Sigmoid colon (tissue), 7 donors: Measurements from ENCODE around the gene CCDC187. TPM values are rescaled to one million over a fixed set of nuclear protein-coding genes. Genes with fewer than 3 reads are reported as not detected.

ENCODE experiments used
- DNase-seq: peaks from one replicate; pipeline ENCODE4 v3.0.0-alpha.2; 2019
- H3K27ac ChIP-seq, 4 donors: fragments of 200-600 bp; sonication (generic); one replicate each; pipeline ENCODE4 v1.5.1; 2016 to 2019; ENCODE audit warnings: mild to moderate bottlenecking in 1 of 4
- H3K27me3 ChIP-seq, 3 donors: fragments of 200-600 bp; sonication (generic); one replicate each; pipeline ENCODE4 v1.5.1; 2019; ENCODE audit warnings: mild to moderate bottlenecking in 1 of 3
- H3K36me3 ChIP-seq, 4 donors: fragments of 200-600 bp; sonication (generic); one replicate each; pipeline ENCODE4 v1.5.1; 2016 to 2019
- H3K4me1 ChIP-seq, 4 donors: fragments of 200-600 bp; sonication (generic); one replicate each; pipeline ENCODE4 v1.5.1; 2017 to 2019
- H3K4me3 ChIP-seq, 4 donors: fragments of 200-600 bp; sonication (generic); one replicate each; pipeline ENCODE4 v1.5.1; 2017 to 2019; ENCODE audit warnings: mild to moderate bottlenecking in 2 of 4, moderate library complexity in 1 of 4
- H3K9me3 ChIP-seq, 4 donors: fragments of 200-600 bp in 3 of 4; sonication (generic) in 3 of 4; one replicate each; pipeline versions ENCODE4 v1.5.1 to v1.6.1; 2013 to 2019
- CTCF ChIP-seq, 4 experiments: fragments of 450-650 bp in 3 of 4; fragments of 200-600 bp in 1 of 4; IDR thresholded peaks; one replicate each; pipeline ENCODE4 v1.5.1; 2016 to 2019; ENCODE audit warnings: antibody characterized with exemption in 4 of 4, mild to moderate bottlenecking in 3 of 4, moderate library complexity in 2 of 4
- EP300 ChIP-seq, 4 donors: sonication (generic); formaldehyde crosslinking; IDR thresholded peaks; one replicate each; pipeline ENCODE4 v1.6.1; 2017; ENCODE audit warnings: antibody characterized with exemption in 4 of 4
- POLR2A ChIP-seq, 2 donors: fragments of 450-650 bp; IDR thresholded peaks; one replicate each; pipeline ENCODE4 v1.6.1; 2016; ENCODE audit warnings: antibody characterized with exemption in 2 of 2, mild to moderate bottlenecking in 2 of 2, moderate library complexity in 2 of 2
- POLR2AphosphoS5 ChIP-seq, 4 donors: sonication (generic); formaldehyde crosslinking; IDR thresholded peaks; one replicate each; pipeline ENCODE4 v1.6.1; 2017; ENCODE audit warnings: antibody characterized with exemption in 4 of 4
- WGBS, 2 donors: extraction: QIAGEN DNeasy Blood & Tissue Kit; methylation state at CpG; one replicate each; pipeline ENCODE4 v1.1.7; 2013; 5-methylcytosine and 5-hydroxymethylcytosine counted together
- intact Hi-C: fragments of 100-400 bp; cut with DNase I; formaldehyde crosslinking; loops from one replicate; pipeline ENCODE4 v1.15.1; 2023
- polyA plus RNA-seq, 3 donors: library from polyadenylated mRNA; stranded (reverse); fragments of 200-250 nt; gene quantifications; one replicate each; pipeline ENCODE4 v1.2.3, GENCODE V29; 2013
- total RNA-seq, 4 donors: library from RNA; depleted of rRNA; stranded (reverse); fragments of >200 nt; gene quantifications; one replicate each; pipeline ENCODE4 v1.1.0, GENCODE V29; 2016
- donor health status: healthy with polysubstance abuse.
- donor health status: Bipolar disorder and iron deficiency.
- donor health status: healthy.

CCDC187 gene
- total and polyA plus RNA-seq, 7 donors, result 0.32 TPM; not detected in 6

DNA sequence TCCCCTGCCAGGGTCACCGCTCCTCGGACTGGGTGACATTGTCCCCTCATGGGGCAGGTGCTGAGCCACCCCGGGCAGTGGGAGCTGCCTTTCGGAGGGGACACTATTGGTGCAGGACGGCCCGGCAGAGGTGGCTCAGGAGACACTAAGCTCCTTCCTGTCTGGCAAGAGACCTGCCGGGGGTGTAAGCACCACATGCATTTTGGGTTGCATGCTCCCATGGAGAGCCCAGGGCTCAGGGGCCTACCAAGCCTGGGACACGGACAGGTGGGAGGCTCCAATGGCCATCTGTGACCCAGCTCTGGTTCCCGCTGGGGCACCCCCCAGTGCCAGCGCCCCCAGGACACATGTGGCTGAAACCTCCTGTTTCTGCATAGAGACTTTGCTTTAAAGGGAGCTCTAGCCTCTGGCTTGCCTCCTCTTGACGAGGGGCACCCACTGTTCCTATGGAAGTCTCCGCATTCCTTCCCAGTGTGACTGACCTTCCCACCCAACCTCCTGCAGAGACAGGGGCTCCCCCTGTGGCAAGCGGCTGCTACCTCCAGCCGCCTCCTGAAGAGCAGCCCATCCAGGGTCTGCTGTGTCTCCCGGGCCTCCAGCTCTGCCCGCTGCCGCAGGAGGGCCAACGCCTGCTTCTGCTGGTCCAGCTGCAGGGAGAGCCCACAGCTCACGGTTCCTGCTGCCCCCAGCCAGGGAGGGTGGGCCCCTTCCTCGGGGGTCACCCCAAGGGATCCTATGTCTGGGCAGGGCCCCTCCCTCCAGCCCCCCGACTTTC lies 28.1 kb downstream of the CCDC187 start:
- 58 to 67% methylated on average over 21 of the region's 21 CpGs for WGBS, 2 donors
- DNase-seq, result no peak
- Histone ChIP-seq H3K36me3 (no peaks in the 10 kb centered on the region), H3K27me3 (peaks cover 0 to 42% (median 2%) of the 10 kb centered on the region in 3 donors), H3K9me3 (no peaks in the 10 kb centered on the region), H3K4me3 (no peak overlapping the region), H3K4me1 (no peaks in the 10 kb centered on the region), H3K27ac (no peak overlapping the region)
- intact Hi-C loops, result no loop called here
- TF ChIP-seq CTCF (IDR thresholded peaks at IDR 0.05) (no peak), EP300 (IDR thresholded peaks at IDR 0.05) (no peak), POLR2A (IDR thresholded peaks at IDR 0.05) (no peak), POLR2AphosphoS5 (IDR thresholded peaks at IDR 0.05) (no peak)

DNA sequence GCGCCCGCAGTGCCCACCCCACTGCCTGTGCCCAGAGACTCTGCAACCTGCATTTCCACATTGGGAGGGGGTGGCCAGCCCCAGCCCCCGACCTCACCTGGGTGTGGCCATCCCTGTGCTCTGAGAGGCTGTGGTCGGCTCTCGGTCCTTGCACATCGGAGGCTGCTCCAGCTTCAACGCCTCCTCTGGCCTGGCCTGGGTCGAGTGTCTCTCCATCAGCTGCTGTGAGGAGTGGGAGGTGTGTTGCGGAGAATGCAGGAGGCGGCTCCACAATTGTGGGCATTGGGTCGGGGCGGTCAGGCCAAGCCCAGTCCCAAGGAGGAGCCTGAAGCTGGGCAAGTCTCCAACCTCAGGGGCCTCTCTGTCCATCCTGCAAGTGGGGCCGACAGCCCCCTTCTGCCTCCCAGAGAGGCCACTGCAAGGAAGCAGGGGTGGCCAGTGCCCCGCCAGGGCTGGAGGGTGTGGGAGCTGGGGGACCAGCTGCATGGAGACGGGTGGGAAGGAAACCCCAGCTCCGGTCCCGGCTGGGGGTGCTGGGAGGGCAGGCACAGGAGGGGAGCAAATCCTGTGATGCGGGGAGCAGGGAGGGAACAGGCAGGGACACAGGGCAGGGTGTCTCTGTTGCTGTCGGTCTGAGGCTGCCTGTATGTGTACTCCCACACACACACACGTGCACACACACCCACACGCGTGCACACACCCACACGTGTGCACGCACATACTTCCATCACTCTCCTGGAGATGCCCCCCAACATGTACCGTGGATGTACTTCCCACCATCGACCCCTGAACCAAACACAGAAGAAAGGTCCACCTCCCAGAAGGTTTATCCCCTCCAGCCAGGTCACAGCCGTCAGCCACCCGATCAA lies 28.9 kb downstream of the CCDC187 start:
- no peak overlapping the region for H3K27ac ChIP-seq
- WGBS, 2 donors, result 75 to 84% methylated on average over 28 of the region's 28 CpGs
- no peak for DNase-seq
- H3K27me3 ChIP-seq, result peaks cover 0 to 41% (median 2%) of the 10 kb centered on the region in 3 donors
- no peak for TF ChIP-seq CTCF (IDR thresholded peaks at IDR 0.05)
- TF ChIP-seq POLR2A (IDR thresholded peaks at IDR 0.05), result no peak
- TF ChIP-seq EP300 (IDR thresholded peaks at IDR 0.05), result no peak
- TF ChIP-seq POLR2AphosphoS5 (IDR thresholded peaks at IDR 0.05), result no peak
- no peak overlapping the region for H3K4me3 ChIP-seq
- H3K9me3 ChIP-seq, result no peaks in the 10 kb centered on the region
- no peaks in the 10 kb centered on the region for H3K4me1 ChIP-seq
- H3K36me3 ChIP-seq, result no peaks in the 10 kb centered on the region
- intact Hi-C loops, result no loop called here

DNA sequence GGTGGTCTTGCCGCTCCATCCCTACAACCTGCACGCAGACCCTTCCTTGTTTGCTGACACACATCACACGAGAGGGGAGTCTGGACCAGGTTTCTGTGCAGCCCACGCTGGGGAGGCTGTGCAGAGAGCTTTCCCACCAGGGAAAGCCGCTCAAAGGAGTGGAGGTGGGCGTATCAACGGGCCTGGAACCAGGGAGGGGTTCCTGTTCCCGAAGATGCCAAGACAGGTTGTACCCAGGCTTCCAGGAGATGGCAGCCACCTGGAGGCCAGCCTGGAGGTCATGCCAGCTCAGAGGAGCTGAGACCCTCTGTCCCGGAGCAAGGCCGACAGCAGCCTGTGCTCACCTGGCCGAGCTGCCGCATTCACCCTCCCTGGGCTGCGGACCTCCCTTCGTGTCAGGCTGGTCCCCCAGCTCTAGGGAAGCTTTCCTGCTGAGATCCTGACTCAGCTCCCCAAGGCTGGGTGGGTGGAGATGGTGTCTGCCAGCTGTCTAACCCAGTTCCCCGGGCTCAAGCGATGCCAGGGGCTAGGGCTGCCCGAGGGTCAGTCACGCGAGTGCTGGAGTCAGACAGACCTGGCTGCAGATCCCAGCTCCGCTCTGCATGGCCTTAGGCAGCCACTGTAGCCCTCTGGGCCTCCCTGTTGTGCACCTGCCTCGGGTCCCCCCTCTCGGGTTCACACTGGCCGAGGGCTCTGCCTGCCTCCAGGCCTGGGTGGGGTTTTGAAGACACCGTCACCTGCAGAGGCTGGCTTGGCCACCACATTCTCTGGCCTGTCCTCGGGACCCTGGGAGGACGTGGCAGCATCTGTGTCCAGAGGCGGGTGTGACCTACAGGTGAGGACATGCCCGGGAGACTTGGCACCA lies 29.7 kb downstream of the CCDC187 start:
- H3K9me3 ChIP-seq, result no peaks in the 10 kb centered on the region
- no peak for DNase-seq
- intact Hi-C loops, result no loop called here
- no peaks in the 10 kb centered on the region for H3K4me1 ChIP-seq
- WGBS, 2 donors, result 75 to 87% methylated on average over 28 of the region's 28 CpGs
- no peaks in the 10 kb centered on the region for H3K36me3 ChIP-seq
- peaks cover 0 to 35% (median 2%) of the 10 kb centered on the region in 3 donors for H3K27me3 ChIP-seq
- H3K4me3 ChIP-seq, result no peak overlapping the region
- H3K27ac ChIP-seq, result no peak overlapping the region
- TF ChIP-seq EP300 (IDR thresholded peaks at IDR 0.05), result no peak
- no peak for TF ChIP-seq CTCF (IDR thresholded peaks at IDR 0.05)
- no peak for TF ChIP-seq POLR2AphosphoS5 (IDR thresholded peaks at IDR 0.05)

- WGBS, 2 donors, result 79 to 87% methylated on average over 14 of the region's 14 CpGs
- peaks cover 0 to 30% (median 2%) of the 10 kb centered on the region in 3 donors for H3K27me3 ChIP-seq
- DNase-seq, result no peak
These were observed 30.5 kb downstream of the CCDC187 start for GRCh38 chr9:136273244-136273865.

More at GRCh38 chr9:136273244-136273865, 30.5 kb downstream of the CCDC187 start:
- Histone ChIP-seq H3K4me1 (peaks cover 0 to under 1% (median 0%) of the 10 kb centered on the region in 4 donors), H3K36me3 (no peaks in the 10 kb centered on the region), H3K9me3 (no peaks in the 10 kb centered on the region), H3K4me3 (no peak overlapping the region), H3K27ac (no peak overlapping the region)
- intact Hi-C loops, result no loop called here
- TF ChIP-seq CTCF (IDR thresholded peaks at IDR 0.05), result no peak
- no peak for TF ChIP-seq POLR2A (IDR thresholded peaks at IDR 0.05)
- TF ChIP-seq EP300 (IDR thresholded peaks at IDR 0.05), result no peak
- no peak for TF ChIP-seq POLR2AphosphoS5 (IDR thresholded peaks at IDR 0.05)
